ENCODE results near the gene FNDC3B.

The FNDC3B gene

DNA sequence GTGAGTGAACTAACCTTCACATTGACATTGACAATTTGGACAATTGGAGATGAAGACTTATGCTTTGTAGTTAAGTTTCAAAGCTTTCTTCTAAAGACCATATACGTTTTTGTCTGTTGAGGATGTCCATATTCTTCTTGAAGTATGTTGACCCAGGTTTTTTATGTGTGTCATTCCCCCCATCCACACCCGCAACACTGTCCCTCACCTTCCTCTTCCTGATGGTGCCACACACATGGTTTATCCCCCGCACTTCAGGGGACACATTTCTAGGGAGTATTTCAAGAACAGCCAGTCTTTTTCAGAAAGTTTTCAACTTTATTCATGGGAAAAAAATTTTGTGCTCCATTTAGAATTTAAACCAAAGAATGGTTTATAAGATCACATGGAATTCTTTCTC is 303.7 kb downstream of the FNDC3B start:
- H3K4me3 ChIP-seq (ENCODE audit: control insufficient read depth, low read depth, low read length) = no peak overlapping the region
- TF ChIP-seq, protein P1, sequence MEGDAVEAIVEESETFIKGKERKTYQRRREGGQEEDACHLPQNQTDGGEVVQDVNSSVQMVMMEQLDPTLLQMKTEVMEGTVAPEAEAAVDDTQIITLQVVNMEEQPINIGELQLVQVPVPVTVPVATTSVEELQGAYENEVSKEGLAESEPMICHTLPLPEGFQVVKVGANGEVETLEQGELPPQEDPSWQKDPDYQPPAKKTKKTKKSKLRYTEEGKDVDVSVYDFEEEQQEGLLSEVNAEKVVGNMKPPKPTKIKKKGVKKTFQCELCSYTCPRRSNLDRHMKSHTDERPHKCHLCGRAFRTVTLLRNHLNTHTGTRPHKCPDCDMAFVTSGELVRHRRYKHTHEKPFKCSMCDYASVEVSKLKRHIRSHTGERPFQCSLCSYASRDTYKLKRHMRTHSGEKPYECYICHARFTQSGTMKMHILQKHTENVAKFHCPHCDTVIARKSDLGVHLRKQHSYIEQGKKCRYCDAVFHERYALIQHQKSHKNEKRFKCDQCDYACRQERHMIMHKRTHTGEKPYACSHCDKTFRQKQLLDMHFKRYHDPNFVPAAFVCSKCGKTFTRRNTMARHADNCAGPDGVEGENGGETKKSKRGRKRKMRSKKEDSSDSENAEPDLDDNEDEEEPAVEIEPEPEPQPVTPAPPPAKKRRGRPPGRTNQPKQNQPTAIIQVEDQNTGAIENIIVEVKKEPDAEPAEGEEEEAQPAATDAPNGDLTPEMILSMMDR (conservative IDR thresholded peaks at IDR 0.05; ENCODE audit: control insufficient read depth, insufficient read depth, low read depth, low read length) = no peak
- no peak for DNase-seq (ENCODE audit: low read depth)

DNA sequence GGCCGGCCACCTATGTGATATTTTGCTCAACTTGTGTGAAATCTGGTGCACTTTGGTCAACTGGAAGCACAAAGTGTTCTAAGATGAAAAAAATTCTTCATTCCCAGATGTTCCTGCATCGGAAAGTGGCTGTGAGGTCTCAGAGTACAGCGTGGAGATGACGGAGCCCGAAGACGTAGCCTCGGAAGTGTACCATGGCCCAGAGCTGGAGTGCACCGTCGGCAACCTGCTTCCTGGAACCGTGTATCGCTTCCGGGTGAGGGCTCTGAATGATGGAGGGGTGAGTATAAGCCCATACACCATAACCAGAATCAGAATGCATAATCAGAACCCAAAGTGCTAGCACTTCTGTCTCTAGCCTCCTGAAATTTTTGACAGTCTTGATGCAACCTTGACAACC is 304.6 kb downstream of the FNDC3B start:
- TF ChIP-seq, protein P1 (conservative IDR thresholded peaks at IDR 0.05; ENCODE audit: control insufficient read depth, insufficient read depth, low read depth, low read length) = no peak
- H3K4me3 ChIP-seq (ENCODE audit: control insufficient read depth, low read depth, low read length) = no peak overlapping the region
- no peak for DNase-seq (ENCODE audit: low read depth)

GRCh38 chr3:172346161-172346560 is 306.8 kb downstream of the FNDC3B start:
- DNase-seq (ENCODE audit: low read depth) = no peak
- H3K4me3 ChIP-seq (ENCODE audit: control insufficient read depth, low read depth, low read length) = no peak overlapping the region
- TF ChIP-seq, protein P1 (conservative IDR thresholded peaks at IDR 0.05; ENCODE audit: control insufficient read depth, insufficient read depth, low read depth, low read length) = no peak

- TF ChIP-seq, protein P1 (conservative IDR thresholded peaks at IDR 0.05; ENCODE audit: control insufficient read depth, insufficient read depth, low read depth, low read length) = no peak
- DNase-seq (ENCODE audit: low read depth) = no peak
- H3K4me3 ChIP-seq (ENCODE audit: control insufficient read depth, low read depth, low read length) = no peak overlapping the region
Observed at GRCh38 chr3:172347895-172348679, 308.7 kb downstream of the FNDC3B start.

DNA sequence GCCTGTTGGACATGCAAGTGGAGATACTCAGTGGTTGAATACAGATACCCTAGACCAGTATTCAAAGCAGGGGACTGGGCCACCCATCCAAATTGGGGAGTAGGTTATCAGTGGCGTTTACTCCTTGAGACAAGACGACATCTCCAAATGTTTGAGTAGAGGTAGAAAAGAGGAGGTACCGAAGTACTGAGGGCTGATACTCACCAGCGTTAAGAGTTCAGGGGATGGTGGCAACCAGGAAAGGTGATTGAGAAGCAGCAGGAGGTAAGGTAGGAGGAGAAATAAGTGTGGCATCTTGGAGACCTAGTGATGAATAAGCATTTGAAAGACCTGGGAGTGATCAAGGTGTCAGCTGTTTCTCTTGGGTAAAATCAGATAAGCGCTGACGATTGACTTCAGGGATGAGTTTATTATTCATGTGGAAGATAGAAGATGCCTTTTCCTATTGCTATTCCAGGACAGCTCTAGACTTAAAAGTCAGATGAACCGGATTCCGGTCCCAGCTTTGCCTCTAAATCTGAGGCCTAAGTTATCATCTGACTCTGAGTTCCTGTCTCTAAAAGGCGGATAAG is 312.6 kb downstream of the FNDC3B start:
- no peak overlapping the region for H3K4me3 ChIP-seq (ENCODE audit: control insufficient read depth, low read depth, low read length)
- no peak for DNase-seq (ENCODE audit: low read depth)
- TF ChIP-seq, protein P1 (conservative IDR thresholded peaks at IDR 0.05; ENCODE audit: control insufficient read depth, insufficient read depth, low read depth, low read length) = no peak

GRCh38 chr3:172352786-172353185 is 313.4 kb downstream of the FNDC3B start:
- H3K4me3 ChIP-seq (ENCODE audit: control insufficient read depth, low read depth, low read length) = no peak overlapping the region
- DNase-seq (ENCODE audit: low read depth) = no peak
- TF ChIP-seq, protein P1 (conservative IDR thresholded peaks at IDR 0.05; ENCODE audit: control insufficient read depth, insufficient read depth, low read depth, low read length) = no peak

All from fibroblast of mammary gland (primary cell).